Natural killer cell (primary cell): ENCODE measurements around the gene SELENOP. TPM values are rescaled to one million over a fixed set of nuclear protein-coding genes. Genes with fewer than 3 reads are reported as not detected.
"Not testable (repeated sequence)": the region's sequence is repeated elsewhere in the genome, so short reads cannot be mapped to it uniquely, and the experiment has no call there.

ENCODE experiments used
- ATAC-seq, 3 donors: fragments of 150-1000 bp in 2 of 3; fragments of 200-7000 bp in 1 of 3; cut with Tn5 transposase; 1 replicate in 1 of 3; 2 replicates in 2 of 3; pipeline ENCODE4 v1.10.0; 2021; ENCODE audit warnings: mild to moderate bottlenecking in 2 of 3, moderate library complexity in 2 of 3
- DNase-seq, 2 donors: peaks; one replicate each; pipeline versions ENCODE4 v3.0.0 to v3.0.0-alpha.2; 2013 to 2021; ENCODE audit warnings: mixed read lengths in 1 of 2
- H3K27ac ChIP-seq: one replicate; pipeline ENCODE4 v1.5.1; 2013; ENCODE audit warnings: mild to moderate bottlenecking, low read length
- H3K27me3 ChIP-seq: one replicate; pipeline ENCODE4 v1.6.1; 2013; ENCODE audit warnings: low read length; ENCODE audit not compliant: control insufficient read depth, insufficient read depth
- H3K36me3 ChIP-seq: one replicate; pipeline ENCODE4 v1.6.1; 2013; ENCODE audit warnings: low read length; ENCODE audit not compliant: control insufficient read depth, insufficient read depth
- H3K4me1 ChIP-seq: one replicate; pipeline ENCODE4 v1.6.1; 2013; ENCODE audit warnings: low read length; ENCODE audit not compliant: control insufficient read depth, insufficient read depth
- H3K4me3 ChIP-seq: one replicate; pipeline ENCODE4 v1.5.1; 2013; ENCODE audit warnings: low read length
- H3K9me3 ChIP-seq: one replicate; pipeline ENCODE4 v1.6.1; 2013; ENCODE audit warnings: low read length; ENCODE audit not compliant: control insufficient read depth, insufficient read depth
- H3K27ac Mint-ChIP-seq, 2 donors: one replicate each; pipeline ENCODE4 v1.8.0; 2022; ENCODE audit warnings: mild to moderate bottlenecking in 2 of 2, mixed read lengths in 2 of 2, moderate library complexity in 1 of 2
- H3K27me3 Mint-ChIP-seq, 2 donors: one replicate each; pipeline ENCODE4 v1.8.0; 2022; ENCODE audit warnings: low read depth in 2 of 2, mixed read lengths in 2 of 2
- H3K36me3 Mint-ChIP-seq: one replicate; pipeline ENCODE4 v1.8.0; 2022; ENCODE audit warnings: mixed read lengths
- H3K4me1 Mint-ChIP-seq, 2 donors: one replicate each; pipeline ENCODE4 v1.8.0; 2022; ENCODE audit warnings: mixed read lengths in 2 of 2
- H3K4me3 Mint-ChIP-seq: one replicate; pipeline ENCODE4 v1.8.0; 2022; ENCODE audit warnings: mild to moderate bottlenecking, moderate library complexity, mixed read lengths
- H3K9me3 Mint-ChIP-seq, 2 donors: one replicate each; pipeline ENCODE4 v1.8.0; 2022; ENCODE audit warnings: mixed read lengths in 2 of 2
- CTCF ChIP-seq: fragments of 200-600 bp; IDR thresholded peaks from one replicate; pipeline ENCODE4 v1.8.0; 2022; ENCODE audit warnings: antibody characterized with exemption
- WGBS: methylation state at CpG from one replicate; pipeline ENCODE4 v1.1.7; 2013; ENCODE audit warnings: missing lambda C conversion rate; ENCODE audit not compliant: insufficient coverage; 5-methylcytosine and 5-hydroxymethylcytosine counted together
- intact Hi-C: fragments of 100-400 bp; cut with micrococcal nuclease; formaldehyde crosslinking; loops from one replicate; pipeline ENCODE4 v1.14.2; 2022
- total RNA-seq, 4 donors: library from RNA; stranded (reverse); fragments of 120-200 nt in 1 of 4; gene quantifications; one replicate each; pipeline versions ENCODE4 v1.2.3 to v1.2.4, GENCODE V29; 2013 to 2022

The SELENOP gene
- total RNA-seq, 3 donors from 2014 or later (not counting 1 experiment from before 2014, with no cell fraction given): 0.75 to 1.8 (median 1.1) TPM

- H3K27me3 Mint-ChIP-seq: peaks cover 2 to 7% of the 10 kb centered on the region in 2 donors
- H3K36me3 Mint-ChIP-seq: no peaks in the 10 kb centered on the region
- H3K4me3 ChIP-seq: no peak overlapping the region
- no peaks in the 10 kb centered on the region for H3K36me3 ChIP-seq
- H3K9me3 Mint-ChIP-seq: no peaks in the 10 kb centered on the region
- H3K4me1 ChIP-seq: no peaks in the 10 kb centered on the region
- ATAC-seq: no peak
- intact Hi-C loops: no loop called here
- no peaks in the 10 kb centered on the region for H3K4me1 Mint-ChIP-seq
- H3K4me3 Mint-ChIP-seq: no peak overlapping the region
- H3K27ac ChIP-seq: no peak overlapping the region
- WGBS: 81% methylated on average over 6 of the region's 6 CpGs
- DNase-seq: no peak
- TF ChIP-seq CTCF: no peak
- H3K27me3 ChIP-seq: no peaks in the 10 kb centered on the region
- H3K9me3 ChIP-seq: no peaks in the 10 kb centered on the region
- H3K27ac Mint-ChIP-seq: no peak overlapping the region
Measured at GRCh38 chr5:42851481-42851880, 39.8 kb upstream of the SELENOP start.

DNA sequence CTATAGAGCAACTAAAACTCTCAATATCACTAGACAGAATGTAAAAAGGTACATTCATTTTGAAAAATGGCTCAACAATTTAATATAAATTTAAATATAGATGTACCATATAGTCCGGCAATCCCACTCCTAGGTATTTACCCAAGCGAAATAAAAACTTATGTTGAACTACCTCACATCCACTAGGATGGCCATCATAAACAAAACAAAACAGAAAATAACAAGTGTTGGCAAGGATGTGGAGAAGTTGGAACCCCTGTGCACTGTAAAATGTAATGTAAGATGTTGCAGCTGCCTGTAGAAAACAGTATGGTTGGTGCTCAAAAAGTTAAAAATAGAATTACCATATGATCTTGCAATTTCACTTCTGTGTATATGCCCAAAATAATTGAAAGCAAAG lies 36.9 kb upstream of the SELENOP start:
- Histone ChIP-seq H3K27ac (no peak overlapping the region), H3K9me3 (no peaks in the 10 kb centered on the region), H3K4me3 (no peak overlapping the region), H3K36me3 (no peaks in the 10 kb centered on the region), H3K4me1 (no peaks in the 10 kb centered on the region), H3K27me3 (no peaks in the 10 kb centered on the region)
- Mint-ChIP-seq H3K4me3 (no peak overlapping the region), H3K36me3 (no peaks in the 10 kb centered on the region), H3K27me3 (peaks cover 2 to 7% of the 10 kb centered on the region in 2 donors), H3K27ac (no peak overlapping the region), H3K4me1 (no peaks in the 10 kb centered on the region), H3K9me3 (no peaks in the 10 kb centered on the region)
- WGBS: no CpG with 5 or more reads among the region's 2 CpGs
- no peak for DNase-seq
- intact Hi-C loops: no loop called here
- no peak for ATAC-seq
- TF ChIP-seq CTCF: no peak

GRCh38 chr5:42844408-42844807 lies 32.7 kb upstream of the SELENOP start:
- intact Hi-C loops, H3K27ac Mint-ChIP-seq, H3K9me3 ChIP-seq, H3K4me1 Mint-ChIP-seq, H3K4me3 ChIP-seq, H3K27ac ChIP-seq, ATAC-seq, H3K27me3 Mint-ChIP-seq, DNase-seq, H3K9me3 Mint-ChIP-seq, H3K4me3 Mint-ChIP-seq, H3K36me3 ChIP-seq, H3K27me3 ChIP-seq, H3K4me1 ChIP-seq, H3K36me3 Mint-ChIP-seq: not testable (repeated sequence)
- WGBS: 97% methylated on average over 2 of the region's 4 CpGs

DNA sequence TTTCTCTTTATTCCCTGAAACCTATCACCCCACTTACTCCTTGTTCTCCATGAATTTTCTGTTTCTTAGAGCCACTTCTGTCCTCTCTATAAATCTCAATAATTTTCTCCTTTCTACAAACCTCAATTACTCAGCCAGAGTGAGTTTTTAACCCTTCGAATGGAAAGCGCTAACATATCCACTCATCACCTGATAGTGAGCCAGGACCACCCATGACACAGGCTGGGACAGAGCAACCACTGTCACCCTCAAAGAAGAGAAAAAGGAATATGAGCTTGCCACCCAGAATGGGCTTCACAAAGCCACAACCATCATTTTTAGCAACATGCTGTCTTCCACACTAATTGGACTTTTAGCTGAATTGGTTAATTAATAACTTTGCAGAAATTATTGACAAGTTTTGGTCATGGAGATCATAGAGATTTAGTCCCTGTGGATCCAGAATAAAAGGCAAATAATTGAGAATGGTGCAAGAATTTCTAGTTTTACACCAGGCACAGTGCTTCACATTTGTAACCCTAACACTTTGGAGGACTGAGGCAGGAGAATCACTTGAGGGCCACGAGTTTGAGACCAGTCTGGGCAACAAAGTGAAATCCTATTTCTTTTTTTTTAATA lies 32.1 kb upstream of the SELENOP start:
- intact Hi-C loops: no loop called here
- H3K4me3 Mint-ChIP-seq: no peak overlapping the region
- no peaks in the 10 kb centered on the region for H3K36me3 Mint-ChIP-seq
- Histone ChIP-seq H3K4me1 (no peaks in the 10 kb centered on the region), H3K27ac (no peak overlapping the region), H3K9me3 (no peaks in the 10 kb centered on the region), H3K27me3 (no peaks in the 10 kb centered on the region), H3K36me3 (no peaks in the 10 kb centered on the region), H3K4me3 (no peak overlapping the region)
- H3K9me3 Mint-ChIP-seq: no peaks in the 10 kb centered on the region
- H3K27me3 Mint-ChIP-seq: peaks cover 0 to 7% of the 10 kb centered on the region in 2 donors
- ATAC-seq: no peak
- no peak for DNase-seq
- H3K4me1 Mint-ChIP-seq: no peaks in the 10 kb centered on the region
- TF ChIP-seq CTCF: no peak
- no peak overlapping the region for H3K27ac Mint-ChIP-seq
- 89% methylated on average over 2 of the region's 3 CpGs for WGBS
